ENCODE data around the gene COPS4.

DNA sequence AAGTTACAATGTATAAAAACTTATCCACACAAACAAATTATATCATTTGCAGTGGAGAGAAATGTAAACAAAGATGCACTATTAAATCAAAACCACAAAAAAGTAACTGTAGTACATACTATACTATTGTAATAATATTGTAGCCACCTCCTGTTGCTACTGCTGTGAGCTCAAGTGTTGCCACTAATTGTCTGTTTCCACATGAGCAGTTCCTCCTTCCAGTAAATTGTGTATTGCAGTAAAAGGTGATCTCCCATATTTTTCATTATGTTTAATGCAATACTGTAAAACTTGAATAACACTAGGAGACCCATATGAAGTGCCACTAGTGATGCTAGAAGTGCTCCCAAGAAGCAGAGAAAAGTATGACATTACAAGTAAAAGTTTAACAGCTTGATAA lies 36.1 kb upstream of the COPS4 start:
- TF ChIP-seq, protein P1, sequence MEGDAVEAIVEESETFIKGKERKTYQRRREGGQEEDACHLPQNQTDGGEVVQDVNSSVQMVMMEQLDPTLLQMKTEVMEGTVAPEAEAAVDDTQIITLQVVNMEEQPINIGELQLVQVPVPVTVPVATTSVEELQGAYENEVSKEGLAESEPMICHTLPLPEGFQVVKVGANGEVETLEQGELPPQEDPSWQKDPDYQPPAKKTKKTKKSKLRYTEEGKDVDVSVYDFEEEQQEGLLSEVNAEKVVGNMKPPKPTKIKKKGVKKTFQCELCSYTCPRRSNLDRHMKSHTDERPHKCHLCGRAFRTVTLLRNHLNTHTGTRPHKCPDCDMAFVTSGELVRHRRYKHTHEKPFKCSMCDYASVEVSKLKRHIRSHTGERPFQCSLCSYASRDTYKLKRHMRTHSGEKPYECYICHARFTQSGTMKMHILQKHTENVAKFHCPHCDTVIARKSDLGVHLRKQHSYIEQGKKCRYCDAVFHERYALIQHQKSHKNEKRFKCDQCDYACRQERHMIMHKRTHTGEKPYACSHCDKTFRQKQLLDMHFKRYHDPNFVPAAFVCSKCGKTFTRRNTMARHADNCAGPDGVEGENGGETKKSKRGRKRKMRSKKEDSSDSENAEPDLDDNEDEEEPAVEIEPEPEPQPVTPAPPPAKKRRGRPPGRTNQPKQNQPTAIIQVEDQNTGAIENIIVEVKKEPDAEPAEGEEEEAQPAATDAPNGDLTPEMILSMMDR (IDR thresholded peaks at IDR 0.05) = no peak
- no peak for TF ChIP-seq POLR2A (IDR thresholded peaks at IDR 0.05)
